SK-N-SH treated with all-trans-retinoic acid at 6 μM for 48 hours (cell line): ENCODE measurements around the gene PIK3R3.

Experiments used
- ARNTL ChIP-seq: fragments of 450-650 bp; formaldehyde crosslinking; IDR thresholded peaks from 2 replicates; pipeline ENCODE4 v1.5.0; 2020; ENCODE audit warnings: low read depth, mild to moderate bottlenecking, moderate library complexity, borderline replicate concordance
- BACH2 ChIP-seq: fragments of 250-450 bp; sonication (Bioruptor Pico); IDR thresholded peaks from 2 replicates; pipeline ENCODE4 v1.9.0; 2021; ENCODE audit warnings: mild to moderate bottlenecking, borderline replicate concordance
- GLIS3 ChIP-seq: fragments of 250-450 bp; sonication (Bioruptor Pico); IDR thresholded peaks from 2 replicates; pipeline ENCODE4 v1.5.0; 2020; ENCODE audit warnings: mild to moderate bottlenecking, moderate library complexity
- RARB ChIP-seq: fragments of 250-450 bp; sonication (Bioruptor Pico); IDR thresholded peaks from 2 replicates; pipeline ENCODE4 v1.8.0; 2021; ENCODE audit warnings: mild to moderate bottlenecking, moderate library complexity
- TCF4 ChIP-seq: fragments of 250-450 bp; sonication (Bioruptor Pico); IDR thresholded peaks from 2 replicates; pipeline ENCODE4 v1.8.0; 2021; ENCODE audit warnings: mild to moderate bottlenecking, moderate library complexity, borderline replicate concordance
- ZC3H10 ChIP-seq: fragments of 250-450 bp; sonication (Bioruptor Pico); IDR thresholded peaks from 2 replicates; pipeline ENCODE4 v1.5.1; 2021; ENCODE audit warnings: mild to moderate bottlenecking, moderate library complexity
- ZFP3 ChIP-seq: fragments of 250-450 bp; sonication (Bioruptor Pico); IDR thresholded peaks from 2 replicates; pipeline ENCODE4 v1.5.0; 2020; ENCODE audit warnings: mild to moderate bottlenecking, moderate library complexity
- ZFP30 ChIP-seq: fragments of 450-650 bp; formaldehyde crosslinking; IDR thresholded peaks from 2 replicates; pipeline ENCODE4 v1.5.0; 2022; ENCODE audit warnings: mild to moderate bottlenecking, moderate library complexity
- ZNF70 ChIP-seq: fragments of 450-650 bp; formaldehyde crosslinking; IDR thresholded peaks from 2 replicates; pipeline ENCODE4 v1.5.0; 2020; ENCODE audit warnings: mild to moderate bottlenecking, moderate library complexity
- TF ChIP-seq, protein P1 (sequence below): fragments of 250-450 bp; sonication (Bioruptor Pico); IDR thresholded peaks from 2 replicates; pipeline ENCODE4 v1.5.1; 2021; ENCODE audit warnings: mild to moderate bottlenecking, moderate library complexity
- TF ChIP-seq, protein P2 (sequence below): fragments of 250-450 bp; sonication (Bioruptor Pico); IDR thresholded peaks from 2 replicates; pipeline ENCODE4 v1.8.0; 2021; ENCODE audit warnings: low read depth, mild to moderate bottlenecking, moderate library complexity, borderline replicate concordance
- TF ChIP-seq, protein P3 (sequence below): fragments of 250-450 bp; sonication (Bioruptor Pico); IDR thresholded peaks from 2 replicates; pipeline ENCODE4 v1.8.0; 2020; ENCODE audit warnings: mild to moderate bottlenecking, moderate library complexity, borderline replicate concordance
- TF ChIP-seq, protein P4 (sequence below): fragments of 250-450 bp; sonication (Bioruptor Pico); IDR thresholded peaks from 2 replicates; pipeline ENCODE4 v1.5.1; 2020; ENCODE audit warnings: low read depth, mild to moderate bottlenecking, moderate library complexity
- TF ChIP-seq, protein P5 (sequence below): fragments of 250-450 bp; sonication (Bioruptor Pico); IDR thresholded peaks from 2 replicates; pipeline ENCODE4 v1.5.0; 2020; ENCODE audit warnings: mild to moderate bottlenecking, moderate library complexity

DNA sequence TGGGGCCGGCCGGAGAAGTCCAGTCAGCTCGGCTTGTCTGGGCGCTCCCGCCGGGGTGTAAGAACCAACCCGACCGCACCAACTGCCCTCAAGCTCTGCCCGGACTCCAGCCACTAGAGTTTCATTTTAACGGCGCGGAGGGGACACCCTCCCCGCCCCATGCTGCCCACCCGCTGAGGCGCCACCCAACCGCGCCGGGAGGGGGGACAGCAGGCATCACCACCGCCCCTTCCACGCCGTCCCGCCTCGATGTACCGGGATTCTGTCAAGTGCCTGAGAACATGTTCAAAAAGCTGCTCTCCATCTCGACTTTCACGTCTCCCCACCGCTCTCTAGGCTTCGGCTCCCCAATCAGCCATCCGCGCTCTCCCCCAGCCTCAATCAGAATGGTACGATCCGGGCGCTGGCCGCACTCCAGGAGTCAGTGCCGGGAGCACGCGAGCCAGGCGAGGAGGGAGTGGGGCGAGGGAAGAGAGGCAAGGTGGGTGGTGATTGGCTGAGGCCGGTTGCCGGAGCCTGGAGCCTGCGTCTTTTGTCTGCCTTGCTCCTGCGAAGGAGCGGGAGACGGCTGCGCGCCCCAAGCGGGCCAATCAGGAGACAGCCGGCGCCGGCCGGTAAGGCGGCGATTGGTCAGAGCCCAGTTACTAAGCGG lies at the start of gene PIK3R3:
- no peak for TF ChIP-seq ZFP30 (CRISPR knock-in tag)
- no peak for TF ChIP-seq TCF4 (CRISPR knock-in tag)
- TF ChIP-seq, protein P1, sequence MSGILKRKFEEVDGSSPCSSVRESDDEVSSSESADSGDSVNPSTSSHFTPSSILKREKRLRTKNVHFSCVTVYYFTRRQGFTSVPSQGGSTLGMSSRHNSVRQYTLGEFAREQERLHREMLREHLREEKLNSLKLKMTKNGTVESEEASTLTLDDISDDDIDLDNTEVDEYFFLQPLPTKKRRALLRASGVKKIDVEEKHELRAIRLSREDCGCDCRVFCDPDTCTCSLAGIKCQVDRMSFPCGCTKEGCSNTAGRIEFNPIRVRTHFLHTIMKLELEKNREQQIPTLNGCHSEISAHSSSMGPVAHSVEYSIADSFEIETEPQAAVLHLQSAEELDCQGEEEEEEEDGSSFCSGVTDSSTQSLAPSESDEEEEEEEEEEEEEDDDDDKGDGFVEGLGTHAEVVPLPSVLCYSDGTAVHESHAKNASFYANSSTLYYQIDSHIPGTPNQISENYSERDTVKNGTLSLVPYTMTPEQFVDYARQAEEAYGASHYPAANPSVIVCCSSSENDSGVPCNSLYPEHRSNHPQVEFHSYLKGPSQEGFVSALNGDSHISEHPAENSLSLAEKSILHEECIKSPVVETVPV (CRISPR knock-in tag): no peak
- TF ChIP-seq, protein P2, sequence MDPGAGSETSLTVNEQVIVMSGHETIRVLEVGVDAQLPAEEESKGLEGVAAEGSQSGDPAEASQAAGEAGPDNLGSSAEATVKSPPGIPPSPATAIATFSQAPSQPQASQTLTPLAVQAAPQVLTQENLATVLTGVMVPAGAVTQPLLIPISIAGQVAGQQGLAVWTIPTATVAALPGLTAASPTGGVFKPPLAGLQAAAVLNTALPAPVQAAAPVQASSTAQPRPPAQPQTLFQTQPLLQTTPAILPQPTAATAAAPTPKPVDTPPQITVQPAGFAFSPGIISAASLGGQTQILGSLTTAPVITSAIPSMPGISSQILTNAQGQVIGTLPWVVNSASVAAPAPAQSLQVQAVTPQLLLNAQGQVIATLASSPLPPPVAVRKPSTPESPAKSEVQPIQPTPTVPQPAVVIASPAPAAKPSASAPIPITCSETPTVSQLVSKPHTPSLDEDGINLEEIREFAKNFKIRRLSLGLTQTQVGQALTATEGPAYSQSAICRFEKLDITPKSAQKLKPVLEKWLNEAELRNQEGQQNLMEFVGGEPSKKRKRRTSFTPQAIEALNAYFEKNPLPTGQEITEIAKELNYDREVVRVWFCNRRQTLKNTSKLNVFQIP (CRISPR knock-in tag): 0 out of 2 replicates have a peak, but pooled peaks have one; percentile 46
- TF ChIP-seq ZNF70 (CRISPR knock-in tag): no peak
- TF ChIP-seq, protein P3, sequence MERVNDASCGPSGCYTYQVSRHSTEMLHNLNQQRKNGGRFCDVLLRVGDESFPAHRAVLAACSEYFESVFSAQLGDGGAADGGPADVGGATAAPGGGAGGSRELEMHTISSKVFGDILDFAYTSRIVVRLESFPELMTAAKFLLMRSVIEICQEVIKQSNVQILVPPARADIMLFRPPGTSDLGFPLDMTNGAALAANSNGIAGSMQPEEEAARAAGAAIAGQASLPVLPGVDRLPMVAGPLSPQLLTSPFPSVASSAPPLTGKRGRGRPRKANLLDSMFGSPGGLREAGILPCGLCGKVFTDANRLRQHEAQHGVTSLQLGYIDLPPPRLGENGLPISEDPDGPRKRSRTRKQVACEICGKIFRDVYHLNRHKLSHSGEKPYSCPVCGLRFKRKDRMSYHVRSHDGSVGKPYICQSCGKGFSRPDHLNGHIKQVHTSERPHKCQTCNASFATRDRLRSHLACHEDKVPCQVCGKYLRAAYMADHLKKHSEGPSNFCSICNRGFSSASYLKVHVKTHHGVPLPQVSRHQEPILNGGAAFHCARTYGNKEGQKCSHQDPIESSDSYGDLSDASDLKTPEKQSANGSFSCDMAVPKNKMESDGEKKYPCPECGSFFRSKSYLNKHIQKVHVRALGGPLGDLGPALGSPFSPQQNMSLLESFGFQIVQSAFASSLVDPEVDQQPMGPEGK: no peak; the same call in 1 of the 2 replicates
- no peak for TF ChIP-seq ZFP3 (CRISPR knock-in tag)
- TF ChIP-seq, protein P4, sequence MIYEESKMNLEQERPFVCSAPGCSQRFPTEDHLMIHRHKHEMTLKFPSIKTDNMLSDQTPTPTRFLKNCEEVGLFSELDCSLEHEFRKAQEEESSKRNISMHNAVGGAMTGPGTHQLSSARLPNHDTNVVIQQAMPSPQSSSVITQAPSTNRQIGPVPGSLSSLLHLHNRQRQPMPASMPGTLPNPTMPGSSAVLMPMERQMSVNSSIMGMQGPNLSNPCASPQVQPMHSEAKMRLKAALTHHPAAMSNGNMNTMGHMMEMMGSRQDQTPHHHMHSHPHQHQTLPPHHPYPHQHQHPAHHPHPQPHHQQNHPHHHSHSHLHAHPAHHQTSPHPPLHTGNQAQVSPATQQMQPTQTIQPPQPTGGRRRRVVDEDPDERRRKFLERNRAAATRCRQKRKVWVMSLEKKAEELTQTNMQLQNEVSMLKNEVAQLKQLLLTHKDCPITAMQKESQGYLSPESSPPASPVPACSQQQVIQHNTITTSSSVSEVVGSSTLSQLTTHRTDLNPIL: no peak
- 0 out of 2 replicates have a peak, but pooled peaks have one; percentile 24 for TF ChIP-seq RARB
- TF ChIP-seq, protein P5, sequence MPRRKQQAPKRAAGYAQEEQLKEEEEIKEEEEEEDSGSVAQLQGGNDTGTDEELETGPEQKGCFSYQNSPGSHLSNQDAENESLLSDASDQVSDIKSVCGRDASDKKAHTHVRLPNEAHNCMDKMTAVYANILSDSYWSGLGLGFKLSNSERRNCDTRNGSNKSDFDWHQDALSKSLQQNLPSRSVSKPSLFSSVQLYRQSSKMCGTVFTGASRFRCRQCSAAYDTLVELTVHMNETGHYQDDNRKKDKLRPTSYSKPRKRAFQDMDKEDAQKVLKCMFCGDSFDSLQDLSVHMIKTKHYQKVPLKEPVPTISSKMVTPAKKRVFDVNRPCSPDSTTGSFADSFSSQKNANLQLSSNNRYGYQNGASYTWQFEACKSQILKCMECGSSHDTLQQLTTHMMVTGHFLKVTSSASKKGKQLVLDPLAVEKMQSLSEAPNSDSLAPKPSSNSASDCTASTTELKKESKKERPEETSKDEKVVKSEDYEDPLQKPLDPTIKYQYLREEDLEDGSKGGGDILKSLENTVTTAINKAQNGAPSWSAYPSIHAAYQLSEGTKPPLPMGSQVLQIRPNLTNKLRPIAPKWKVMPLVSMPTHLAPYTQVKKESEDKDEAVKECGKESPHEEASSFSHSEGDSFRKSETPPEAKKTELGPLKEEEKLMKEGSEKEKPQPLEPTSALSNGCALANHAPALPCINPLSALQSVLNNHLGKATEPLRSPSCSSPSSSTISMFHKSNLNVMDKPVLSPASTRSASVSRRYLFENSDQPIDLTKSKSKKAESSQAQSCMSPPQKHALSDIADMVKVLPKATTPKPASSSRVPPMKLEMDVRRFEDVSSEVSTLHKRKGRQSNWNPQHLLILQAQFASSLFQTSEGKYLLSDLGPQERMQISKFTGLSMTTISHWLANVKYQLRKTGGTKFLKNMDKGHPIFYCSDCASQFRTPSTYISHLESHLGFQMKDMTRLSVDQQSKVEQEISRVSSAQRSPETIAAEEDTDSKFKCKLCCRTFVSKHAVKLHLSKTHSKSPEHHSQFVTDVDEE: no peak
- TF ChIP-seq ARNTL (CRISPR knock-in tag): no peak
- TF ChIP-seq BACH2: no peak
- TF ChIP-seq ZC3H10 (CRISPR knock-in tag): no peak
- no peak; the same call in 1 of the 2 replicates for TF ChIP-seq GLIS3 (CRISPR knock-in tag)
